Measurements from ENCODE around the gene TMEM252.
A peak's percentile ranks its signal among the peaks of the same experiment; 100 is the strongest.

Gene TMEM252

DNA sequence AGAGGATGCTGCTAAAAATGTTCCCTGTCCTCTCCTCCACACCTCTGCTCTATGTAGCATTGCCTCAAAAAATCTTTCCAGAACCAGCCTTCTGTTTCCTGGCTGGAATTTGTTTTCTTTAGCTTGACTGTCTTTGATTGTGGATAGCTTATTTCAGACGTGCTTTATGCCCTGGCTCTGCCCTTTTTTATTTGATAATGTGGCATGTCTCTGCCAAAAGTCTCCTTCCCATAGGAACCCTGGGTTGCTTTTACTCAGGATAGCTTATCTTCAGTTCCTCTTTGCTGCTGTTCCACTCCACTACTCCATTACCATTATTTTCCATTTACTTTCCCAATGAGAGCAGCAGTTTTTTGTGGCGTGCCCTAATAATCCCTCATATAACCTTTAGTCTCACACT is 885 bp upstream of the TMEM252 start:
- DNase-seq, result no peak

DNA sequence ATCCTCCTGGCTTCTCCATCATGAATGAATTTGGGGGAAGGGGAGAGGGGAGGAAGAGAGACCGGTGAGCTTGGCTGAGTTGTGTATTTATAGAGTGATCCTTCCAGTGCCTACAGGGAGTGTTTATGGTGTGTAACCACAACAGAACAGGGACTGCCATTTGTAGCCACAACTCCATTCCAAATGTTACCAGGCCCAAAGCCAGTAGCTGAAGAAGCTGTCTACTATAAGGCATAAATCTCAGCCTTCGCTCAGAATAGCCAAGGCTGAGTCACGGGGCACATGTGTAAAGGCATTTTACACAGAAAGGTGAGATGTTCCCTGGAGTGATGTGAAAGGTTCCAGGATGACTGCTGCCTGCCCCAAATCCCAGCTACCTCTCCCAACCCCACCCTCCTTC is 2.5 kb downstream of the TMEM252 start:
- DNase-seq, result no peak

DNA sequence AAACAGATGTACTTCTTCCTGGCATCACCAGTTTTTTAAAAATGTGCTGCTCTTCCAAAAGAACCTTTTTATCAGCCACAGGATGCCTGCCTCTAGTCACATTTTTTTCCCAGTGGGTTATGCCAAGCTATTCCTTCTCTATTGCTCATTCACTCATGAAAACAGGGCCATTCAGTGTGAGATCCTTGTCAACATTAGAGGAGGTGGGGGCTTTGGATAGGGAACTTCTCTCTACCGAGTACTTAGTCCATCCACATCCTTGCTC is 3.1 kb downstream of the TMEM252 start:
- DNase-seq, result no peak

DNA sequence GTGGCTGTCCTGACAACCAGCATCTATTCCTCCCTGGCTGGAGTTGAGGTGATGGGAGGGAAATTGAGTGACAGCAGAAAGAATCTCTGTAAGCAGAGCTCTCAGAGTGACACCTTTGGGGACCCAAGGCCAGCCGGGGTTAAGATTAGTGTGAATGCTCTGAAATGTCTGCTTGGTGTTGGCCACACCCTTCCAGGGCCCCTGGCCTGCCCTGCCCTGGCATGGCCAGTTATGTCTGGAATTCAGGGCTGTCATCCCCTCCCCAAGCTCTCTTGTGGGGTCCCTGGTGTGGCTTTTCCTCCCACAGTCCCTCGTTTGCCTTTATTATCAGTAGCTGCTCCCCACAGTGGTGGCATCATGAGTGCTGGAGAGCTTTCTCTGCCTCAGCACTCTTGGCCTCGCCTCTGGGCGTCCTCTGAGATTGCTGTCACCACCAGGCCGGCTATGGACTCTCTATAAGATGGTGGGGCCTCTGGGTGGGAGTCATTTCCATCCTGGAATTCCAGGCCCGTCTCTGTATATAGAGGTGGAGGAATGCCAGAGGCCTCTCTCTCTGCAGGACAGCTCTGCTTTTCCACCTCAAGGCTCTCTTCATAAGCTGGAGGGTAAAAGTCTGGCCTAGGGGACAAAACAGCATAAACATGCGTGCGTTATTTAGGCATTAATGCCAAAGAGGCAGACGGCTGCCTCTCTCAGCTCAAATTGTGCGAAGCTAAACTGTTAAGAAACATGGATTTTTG is 3.6 kb downstream of the TMEM252 start:
- no peak for DNase-seq

DNA sequence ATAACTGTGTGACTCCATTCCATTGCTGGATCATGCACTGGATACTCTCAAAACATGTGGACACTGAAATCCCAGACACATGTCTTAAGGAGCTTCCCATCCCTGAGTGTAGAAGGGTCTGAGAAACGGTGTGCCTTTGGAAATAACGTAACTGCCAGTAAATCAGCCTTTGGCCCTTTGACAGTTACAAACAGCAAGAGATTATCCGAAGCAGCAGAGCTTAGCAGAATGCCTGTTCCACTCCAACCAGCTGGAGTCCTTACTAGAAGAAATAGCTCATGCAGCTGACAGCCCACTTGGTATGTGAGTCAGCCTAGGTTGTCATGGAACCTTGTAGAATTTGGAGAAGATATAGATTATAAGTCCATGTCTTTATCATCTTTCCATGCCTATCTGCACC is 7.0 kb downstream of the TMEM252 start:
- no peak for DNase-seq

DNA sequence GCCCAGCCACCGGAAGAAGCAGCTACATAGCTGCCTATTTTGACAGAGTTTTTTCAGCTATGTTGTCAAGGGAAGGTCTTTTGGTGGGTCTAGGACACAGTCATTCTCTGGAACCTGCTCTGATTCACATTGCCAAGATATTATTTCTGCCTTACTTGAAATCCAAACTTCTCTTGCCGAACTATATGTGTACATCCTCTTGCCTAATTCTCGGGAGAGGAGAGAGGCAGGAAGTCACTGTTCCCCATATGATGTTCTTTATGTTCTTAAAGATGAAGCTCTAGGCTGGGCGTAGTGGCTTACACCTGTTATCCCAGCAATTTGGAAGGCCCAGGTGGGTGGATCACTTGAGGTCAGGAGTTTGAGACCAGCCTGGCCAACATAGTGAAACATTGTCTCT is 8.6 kb downstream of the TMEM252 start:
- no peak for DNase-seq

DNA sequence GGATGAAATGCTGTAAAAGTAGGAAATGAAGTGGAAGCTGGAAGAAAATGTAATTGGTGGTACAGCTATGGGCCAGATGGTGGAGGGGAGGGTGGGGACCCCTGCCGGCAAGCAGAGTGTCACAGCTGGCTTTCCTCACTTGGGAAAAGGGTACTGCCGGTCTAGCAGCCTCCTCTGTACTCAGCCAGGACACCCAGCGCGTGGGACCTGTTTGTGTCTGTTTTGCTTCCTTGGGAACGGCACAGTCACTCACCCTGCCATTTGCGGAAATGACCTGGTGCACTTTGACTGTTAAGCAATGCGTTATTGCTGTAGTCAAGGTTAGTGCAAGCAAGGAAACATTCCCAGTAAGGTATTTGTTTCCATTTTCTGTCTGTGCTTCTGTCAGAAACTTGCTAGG is 10.1 kb downstream of the TMEM252 start:
- no peak for DNase-seq

DNA sequence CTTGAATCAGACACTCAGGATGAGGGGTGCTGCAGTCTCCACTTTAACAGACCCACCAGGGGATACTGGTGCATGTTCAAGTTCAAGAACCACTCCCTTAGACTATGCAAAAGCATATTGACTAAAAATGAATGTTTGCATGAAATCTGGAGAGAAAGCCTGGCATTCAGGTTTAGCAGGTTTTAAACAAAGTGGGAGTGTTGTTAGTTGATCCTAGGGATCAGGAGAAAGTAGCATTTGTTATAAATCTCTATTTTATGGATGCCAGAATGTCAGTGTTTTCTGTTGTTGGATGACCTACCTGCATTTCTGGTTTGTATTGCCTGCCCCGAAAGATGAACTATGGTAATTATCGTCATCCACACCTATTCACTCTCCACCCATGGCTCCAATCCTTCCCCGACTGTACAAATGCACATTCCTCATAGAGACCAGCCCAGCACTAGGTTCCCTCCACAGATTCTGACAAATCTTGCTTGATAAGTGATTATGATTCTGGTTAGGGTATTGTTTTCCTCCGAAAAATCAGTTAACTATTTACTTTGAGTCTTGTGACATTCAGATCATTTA is 17.2 kb downstream of the TMEM252 start:
- DNase-seq, result no peak

DNA sequence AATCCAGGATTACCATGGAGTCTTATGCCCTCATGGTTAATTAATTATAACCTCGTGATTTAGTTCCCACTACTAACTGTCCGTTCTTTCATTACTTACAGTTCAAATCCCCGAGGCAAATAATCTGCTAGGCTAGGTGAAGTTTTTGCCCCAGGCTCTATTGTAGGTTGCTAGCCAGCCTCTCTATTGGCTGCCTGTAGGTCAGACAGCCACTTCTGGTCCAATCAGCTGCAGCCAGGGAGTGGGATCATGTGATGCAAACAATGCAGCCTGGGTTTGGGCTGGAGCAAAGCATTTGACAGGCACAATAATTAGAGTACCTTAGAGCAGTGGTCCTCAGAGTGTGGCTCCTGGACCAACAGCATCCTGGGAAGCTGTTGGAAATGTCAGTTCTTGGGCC is 17.7 kb downstream of the TMEM252 start:
- DNase-seq, result no peak

DNA sequence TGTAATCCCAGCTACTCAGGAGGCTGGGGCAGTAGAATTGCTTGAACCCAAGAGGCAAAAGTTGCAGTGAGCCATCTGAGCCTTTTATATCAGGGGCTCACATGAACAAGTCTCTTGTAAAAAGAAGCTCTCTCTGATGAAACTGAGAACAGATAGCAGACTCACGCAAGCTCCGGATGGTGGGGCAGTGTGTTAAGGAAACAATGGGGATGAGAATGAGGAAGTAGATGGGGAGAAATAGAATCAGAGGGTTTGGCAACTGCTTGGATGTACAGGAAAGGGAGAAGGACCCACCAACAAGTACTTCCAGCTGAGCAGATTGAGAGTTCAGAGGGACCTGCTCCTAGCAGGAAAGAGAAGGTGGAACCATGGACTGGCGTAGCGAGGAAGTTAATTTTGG is 18.6 kb downstream of the TMEM252 start:
- DNase-seq, result no peak

DNA sequence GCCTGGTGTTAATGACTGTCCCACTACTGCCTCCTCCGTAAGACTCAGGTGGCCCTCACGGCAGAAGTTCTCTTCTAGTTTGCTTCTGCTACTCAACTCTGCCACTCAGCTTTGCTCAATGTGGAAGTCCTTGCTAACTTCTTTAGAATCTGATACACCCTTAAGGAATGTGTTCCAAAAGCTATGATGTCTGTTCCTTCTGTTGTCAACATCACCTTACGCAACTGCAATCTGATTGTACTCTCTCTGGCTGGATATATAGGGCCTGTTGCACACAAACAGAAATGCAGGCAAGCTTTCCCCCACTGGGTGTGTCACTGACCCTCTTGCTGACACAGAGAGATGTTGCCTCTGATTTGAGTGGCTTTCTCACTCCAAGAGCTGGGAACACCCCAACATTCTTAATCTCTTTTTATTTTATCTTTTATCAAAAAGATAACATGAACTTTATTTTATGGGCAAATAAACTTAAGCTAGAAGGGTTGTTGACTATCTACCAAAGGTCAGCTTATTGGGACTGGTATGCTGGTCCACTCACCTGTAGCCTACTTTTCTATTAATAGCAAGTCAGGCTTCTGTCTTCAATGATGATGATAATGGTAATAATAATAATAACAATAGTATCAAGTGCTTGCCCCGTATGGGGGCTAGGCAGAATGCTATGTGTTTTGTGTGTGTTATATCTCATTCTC is 25.2 kb downstream of the TMEM252 start:
- DNase-seq, result no peak

DNA sequence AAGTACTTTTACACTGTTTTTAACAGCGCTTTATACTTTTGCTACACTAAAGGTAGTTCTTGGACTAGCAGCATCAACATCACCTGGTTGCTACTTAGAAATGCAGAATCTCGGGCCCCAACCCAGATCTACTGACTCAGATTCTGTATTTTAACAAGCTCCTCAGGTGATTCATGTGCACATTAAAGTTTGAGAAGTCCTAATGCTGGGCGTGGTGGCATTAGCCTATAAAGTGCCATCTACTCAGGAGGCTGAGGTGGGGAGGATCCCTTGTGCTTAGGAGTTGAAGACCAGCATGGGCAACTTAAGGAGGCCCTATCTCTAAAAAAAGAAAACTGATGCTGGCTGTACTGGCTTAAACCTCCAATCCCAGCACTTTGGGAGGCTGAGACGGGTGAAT is 26.7 kb downstream of the TMEM252 start:
- DNase-seq, result no peak

DNA sequence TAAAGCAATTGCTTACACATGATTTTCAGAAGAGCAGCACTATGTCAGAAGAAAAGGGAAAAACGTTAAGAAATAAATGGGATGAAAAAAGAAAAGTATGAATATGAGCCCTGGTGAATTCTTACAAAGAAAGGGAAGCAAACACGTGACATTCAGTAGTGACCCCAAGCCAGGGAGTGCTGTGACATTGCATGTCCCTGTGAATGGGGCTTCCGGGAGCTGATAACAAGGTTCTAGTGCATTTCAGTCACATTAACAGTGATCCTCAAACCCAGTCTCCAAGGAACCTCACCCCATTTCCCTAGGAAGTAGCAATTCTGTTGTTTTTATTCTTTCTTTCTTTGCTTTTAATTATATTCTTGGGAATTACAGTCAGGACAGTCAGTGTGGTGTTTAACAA is 27.3 kb downstream of the TMEM252 start:
- no peak for DNase-seq

DNA sequence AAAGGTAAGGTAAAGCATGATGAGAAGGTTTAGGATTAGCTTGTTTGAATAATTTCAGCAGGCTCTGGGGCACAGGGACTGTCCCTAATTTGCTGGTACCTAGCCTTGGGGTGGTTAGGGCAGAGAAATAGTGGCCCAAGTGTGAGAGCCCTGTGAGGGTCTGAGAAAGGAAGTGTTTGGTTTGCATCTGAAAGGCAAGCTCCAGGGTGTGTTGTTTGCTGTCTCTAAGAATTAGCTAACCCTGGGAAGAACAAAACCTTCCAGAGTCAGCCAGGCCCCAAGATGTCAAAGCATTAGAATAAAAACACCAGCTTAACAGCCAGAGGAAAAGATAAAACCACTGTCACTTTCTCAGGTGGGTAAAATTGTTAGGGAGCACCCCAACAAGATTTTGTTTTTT is 31.0 kb downstream of the TMEM252 start:
- no peak for DNase-seq

DNA sequence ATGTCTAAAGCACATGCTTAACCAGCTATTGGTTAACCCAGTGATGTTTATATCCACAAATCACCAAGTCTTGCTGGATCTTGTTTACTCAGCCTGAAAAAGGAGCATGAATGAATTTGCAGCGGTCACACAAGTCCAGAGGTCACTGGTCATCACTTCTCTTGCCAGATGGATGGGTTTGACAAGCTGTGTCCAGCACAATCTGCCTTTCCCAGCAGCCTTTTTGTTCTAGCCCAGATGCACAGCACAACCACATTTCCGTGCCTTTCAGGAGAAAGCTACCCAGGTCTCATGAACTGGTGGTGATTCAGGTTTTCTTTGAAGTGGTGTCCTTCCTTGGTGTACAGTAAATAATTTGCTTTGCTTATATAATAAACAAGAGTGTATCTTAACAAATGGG is 32.1 kb downstream of the TMEM252 start:
- no peak for DNase-seq

DNA sequence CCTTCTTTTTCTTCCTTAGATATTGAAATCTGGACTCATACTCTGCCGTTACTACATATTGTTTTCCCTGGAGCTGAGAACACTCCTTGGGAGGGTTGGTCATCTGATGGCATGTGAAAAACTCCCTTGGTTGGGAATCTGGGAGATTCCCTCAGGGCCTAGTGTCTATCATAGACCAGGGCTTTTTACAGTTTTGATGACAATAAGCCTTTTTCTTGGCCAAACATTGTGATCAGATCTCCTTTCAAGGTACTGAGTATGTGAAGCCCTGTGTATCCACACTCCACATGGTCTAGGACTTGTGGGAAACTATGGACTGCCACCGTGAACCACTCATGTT is 32.9 kb downstream of the TMEM252 start:
- DNase-seq, result no peak

DNA sequence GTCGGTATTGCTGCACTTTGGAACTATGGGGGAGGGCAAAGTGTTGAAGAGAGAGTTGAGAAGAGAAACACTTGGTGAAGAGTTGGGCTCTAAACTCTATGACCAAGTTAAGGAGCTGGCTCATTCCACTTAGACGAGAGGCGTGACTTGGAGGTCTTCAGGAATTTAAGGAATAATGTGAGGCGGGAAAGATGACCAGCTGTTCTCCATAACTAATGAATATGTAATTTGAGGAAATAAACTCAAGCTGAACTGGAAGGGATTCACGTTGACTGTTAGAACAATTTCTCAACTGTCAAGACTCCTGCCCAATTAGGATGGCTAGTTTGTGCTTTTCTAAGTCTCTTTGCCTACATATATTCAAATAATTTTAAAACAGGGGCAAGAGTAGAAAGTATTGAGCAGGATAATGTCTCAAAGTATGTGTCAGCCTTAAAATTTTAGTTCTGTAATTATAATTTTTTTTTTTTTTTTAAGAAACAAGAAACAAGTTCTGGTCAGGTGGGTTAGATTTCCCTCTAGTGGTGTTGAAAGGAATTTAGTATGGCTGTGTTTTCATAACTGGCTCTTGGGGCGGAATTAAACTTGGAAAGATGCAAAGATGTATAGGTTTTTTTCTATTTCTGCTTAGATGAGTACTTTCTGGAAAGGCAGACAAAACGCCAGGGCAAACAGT is 33.4 kb downstream of the TMEM252 start:
- DNase-seq, result no peak

DNA sequence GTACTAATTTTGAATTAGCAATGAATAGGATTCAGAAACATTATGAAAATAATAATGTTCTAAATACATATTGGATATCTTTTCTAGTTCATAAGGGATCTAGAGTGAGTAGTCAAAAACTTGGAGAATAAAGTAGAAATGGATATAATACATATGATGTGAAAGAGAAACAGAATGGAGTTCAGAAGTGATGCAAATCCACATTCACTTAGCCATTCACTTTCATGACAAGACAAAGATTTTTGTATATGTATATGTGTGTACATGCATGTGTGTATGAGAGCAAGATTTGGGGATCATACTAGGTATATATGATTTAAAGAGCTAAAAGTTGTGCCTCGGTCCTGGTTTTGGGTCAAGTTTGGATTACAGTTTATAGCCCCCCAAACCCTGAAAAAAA is 34.1 kb downstream of the TMEM252 start:
- no peak for DNase-seq

DNA sequence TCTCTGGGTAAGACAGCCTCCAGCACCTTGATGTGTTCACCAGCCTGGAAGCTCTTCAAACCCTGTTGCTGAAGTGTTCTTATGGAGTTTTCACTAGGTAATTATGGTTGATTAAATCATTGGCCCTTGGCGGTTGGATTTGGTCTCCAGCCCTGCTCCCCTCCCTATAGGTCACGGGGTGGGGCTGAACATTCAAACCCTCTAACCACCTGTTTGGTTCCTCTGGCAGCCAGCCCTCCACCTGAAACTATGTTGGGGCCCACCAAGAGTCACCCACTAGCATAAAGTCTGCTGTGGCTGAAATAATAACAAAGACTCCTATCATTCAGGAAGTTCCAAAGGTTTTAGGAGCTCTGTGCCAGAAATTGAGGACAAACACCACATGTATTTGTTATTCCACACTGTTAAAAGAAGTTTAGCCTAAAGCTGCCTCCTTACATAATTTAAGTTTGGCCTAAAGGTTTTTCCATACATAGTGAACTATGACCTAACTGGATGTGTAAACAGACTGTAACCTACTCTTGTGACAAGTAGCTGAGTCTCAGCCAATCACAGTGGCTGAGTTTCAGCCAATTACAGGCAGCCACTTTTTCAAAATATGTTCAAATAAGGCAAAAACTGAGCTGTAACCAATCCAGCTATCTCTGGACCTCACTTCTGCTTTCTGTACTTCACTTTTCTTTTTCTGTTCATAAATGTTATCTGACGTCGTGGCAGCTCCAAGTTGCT is 34.8 kb downstream of the TMEM252 start:
- no peak for DNase-seq

DNA sequence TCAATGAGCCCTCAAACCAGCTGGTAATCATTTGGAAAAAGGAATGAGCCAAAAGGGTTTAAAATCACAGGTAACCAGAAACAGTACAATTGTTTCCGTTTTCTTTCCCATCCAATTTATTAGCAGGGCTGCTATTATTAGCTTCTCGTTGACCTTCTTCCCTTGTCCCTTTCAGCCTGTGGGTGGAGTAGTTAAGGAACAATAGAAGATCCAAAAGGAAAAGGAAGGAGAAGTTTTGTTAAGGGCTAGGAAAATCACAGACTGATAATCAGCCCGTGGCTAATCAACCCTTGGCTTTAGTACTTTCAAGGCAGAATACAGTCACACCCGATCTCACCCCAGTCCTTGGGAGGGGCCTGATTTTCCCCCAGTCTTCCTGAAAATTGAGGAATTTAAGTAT is 38.4 kb downstream of the TMEM252 start:
- no peak for DNase-seq

DNA sequence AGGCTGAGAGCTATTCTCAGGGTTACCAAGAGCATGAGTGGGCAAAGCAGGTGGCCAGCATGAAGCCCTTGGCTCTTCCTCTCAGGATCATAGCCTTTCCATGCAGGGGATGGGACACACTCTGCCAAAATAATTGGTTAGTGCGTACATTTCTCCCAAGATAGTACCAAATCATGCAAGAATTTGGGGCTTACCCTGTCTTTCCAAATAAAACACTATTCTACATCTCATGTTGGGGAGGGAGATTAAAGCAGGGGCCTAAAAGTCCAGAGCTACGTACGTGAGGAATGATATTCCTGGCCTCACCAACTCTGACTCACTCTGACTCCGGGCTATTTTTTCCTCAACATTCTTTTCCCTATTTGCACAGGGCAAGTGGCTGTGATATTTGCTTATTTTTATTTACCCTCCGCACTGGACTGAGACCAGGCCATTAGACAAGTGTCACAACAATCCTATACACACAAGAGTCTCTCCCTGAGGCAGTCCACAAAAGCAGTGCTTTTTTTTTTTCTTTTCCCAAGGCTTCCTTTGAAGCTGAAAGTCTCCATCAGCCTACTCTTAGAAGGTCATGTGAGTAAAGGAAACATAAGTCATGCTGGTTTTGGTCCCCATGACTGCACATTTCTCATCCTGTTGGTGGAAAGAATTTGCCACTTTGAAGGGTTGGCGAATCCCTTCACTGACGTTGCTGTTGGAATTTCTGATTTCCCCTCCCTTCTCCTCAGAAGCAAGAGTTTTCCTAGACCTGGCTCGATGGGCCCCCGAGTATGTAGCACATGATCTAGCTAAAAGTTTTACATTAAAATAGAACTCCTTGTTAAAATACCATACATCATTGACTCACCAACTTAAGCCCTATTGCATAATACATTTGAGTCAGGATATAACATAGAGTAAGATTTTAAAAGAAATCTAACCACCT is 40.0 kb downstream of the TMEM252 start:
- DNase-seq, result no peak

DNA sequence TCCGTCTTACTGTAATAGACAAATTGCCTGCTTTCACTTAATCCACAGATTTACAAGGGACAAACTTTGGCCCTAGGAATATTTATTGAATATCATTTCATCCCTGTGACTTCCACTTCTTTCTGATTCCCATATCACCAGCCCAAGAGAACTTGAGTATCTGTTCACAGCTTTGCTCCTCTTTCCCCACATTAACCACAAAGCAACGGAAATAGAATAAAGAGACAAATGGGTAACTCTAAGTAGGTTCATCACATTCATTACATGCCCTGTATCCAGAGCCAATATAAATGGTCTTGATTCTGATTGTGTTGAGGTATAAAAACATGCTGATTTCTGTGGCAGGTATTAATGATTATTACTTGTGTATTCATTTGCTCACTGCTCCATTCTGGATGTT is 41.9 kb downstream of the TMEM252 start:
- DNase-seq, result peak in 1 of 5 experiments; percentile 3
